Dendritic cell treated with granulocyte-macrophage colony-stimulating factor and Interleukin-4, amounts not matched to agents 40 ng/mL and 50 ng/mL, for 4 days (primary cell): Measurements from ENCODE around the gene HENMT1.

ENCODE experiments used
- H3K27ac Mint-ChIP-seq: one replicate; pipeline ENCODE4 v1.8.0; 2022; ENCODE audit warnings: mild to moderate bottlenecking, mixed read lengths
- H3K27me3 Mint-ChIP-seq: one replicate; pipeline ENCODE4 v1.8.0; 2022; ENCODE audit warnings: mild to moderate bottlenecking, mixed read lengths
- H3K36me3 Mint-ChIP-seq: one replicate; pipeline ENCODE4 v1.8.0; 2022; ENCODE audit warnings: low read depth, mixed read lengths
- H3K4me1 Mint-ChIP-seq: one replicate; pipeline ENCODE4 v1.8.0; 2022; ENCODE audit warnings: low read depth, mixed read lengths
- H3K4me3 Mint-ChIP-seq: one replicate; pipeline ENCODE4 v1.8.0; 2022; ENCODE audit warnings: mild to moderate bottlenecking, moderate library complexity, mixed read lengths
- H3K9me3 Mint-ChIP-seq: one replicate; pipeline ENCODE4 v1.8.0; 2022; ENCODE audit warnings: mixed read lengths
- intact Hi-C: fragments of 100-400 bp; cut with micrococcal nuclease; formaldehyde crosslinking; loops from one replicate; pipeline ENCODE4 v1.15.0; 2022

HENMT1 gene

GRCh38 chr1:108627951-108628350, 32.9 kb downstream of the HENMT1 start:
- no peak overlapping the region for H3K4me3 Mint-ChIP-seq
- peaks cover 12% of the 10 kb centered on the region for H3K4me1 Mint-ChIP-seq
- intact Hi-C loops: no loop called here
- H3K27ac Mint-ChIP-seq: no peak overlapping the region
- H3K36me3 Mint-ChIP-seq: peaks cover 77% of the 10 kb centered on the region
- no peaks in the 10 kb centered on the region for H3K27me3 Mint-ChIP-seq
- no peaks in the 10 kb centered on the region for H3K9me3 Mint-ChIP-seq

GRCh38 chr1:108627256-108627655, 33.6 kb downstream of the HENMT1 start:
- intact Hi-C loops: no loop called here
- H3K27ac Mint-ChIP-seq: no peak overlapping the region
- H3K27me3 Mint-ChIP-seq: no peaks in the 10 kb centered on the region
- H3K9me3 Mint-ChIP-seq: no peaks in the 10 kb centered on the region
- H3K4me1 Mint-ChIP-seq: peaks cover 12% of the 10 kb centered on the region
- H3K36me3 Mint-ChIP-seq: peaks cover 77% of the 10 kb centered on the region
- H3K4me3 Mint-ChIP-seq: no peak overlapping the region

GRCh38 chr1:108624069-108624468, 36.8 kb downstream of the HENMT1 start:
- intact Hi-C loops: no loop called here
- peaks cover 74% of the 10 kb centered on the region for H3K36me3 Mint-ChIP-seq
- no peaks in the 10 kb centered on the region for H3K27me3 Mint-ChIP-seq
- no peaks in the 10 kb centered on the region for H3K9me3 Mint-ChIP-seq
- peaks cover 12% of the 10 kb centered on the region for H3K4me1 Mint-ChIP-seq
- no peak overlapping the region for H3K4me3 Mint-ChIP-seq
- H3K27ac Mint-ChIP-seq: no peak overlapping the region

GRCh38 chr1:108617724-108618056, 43.2 kb downstream of the HENMT1 start:
- Mint-ChIP-seq H3K27me3 (no peaks in the 10 kb centered on the region), H3K27ac (no peak overlapping the region), H3K36me3 (peaks cover 27% of the 10 kb centered on the region)

GRCh38 chr1:108617008-108617723, 43.7 kb downstream of the HENMT1 start:
- Mint-ChIP-seq H3K4me1 (no peaks in the 10 kb centered on the region), H3K9me3 (no peaks in the 10 kb centered on the region), H3K36me3 (peaks cover 22% of the 10 kb centered on the region), H3K4me3 (no peak overlapping the region), H3K27ac (no peak overlapping the region), H3K27me3 (no peaks in the 10 kb centered on the region)
- intact Hi-C loops: no loop called here

More at GRCh38 chr1:108617724-108618056, 43.2 kb downstream of the HENMT1 start:
- intact Hi-C loops: no loop called here
- Mint-ChIP-seq H3K9me3 (no peaks in the 10 kb centered on the region), H3K4me1 (no peaks in the 10 kb centered on the region), H3K4me3 (no peak overlapping the region)

- no peaks in the 10 kb centered on the region for H3K9me3 Mint-ChIP-seq
- no peaks in the 10 kb centered on the region for H3K4me1 Mint-ChIP-seq
- H3K36me3 Mint-ChIP-seq: peaks cover 13% of the 10 kb centered on the region
- H3K4me3 Mint-ChIP-seq: no peak overlapping the region
- no peaks in the 10 kb centered on the region for H3K27me3 Mint-ChIP-seq
- intact Hi-C loops: loop anchor here (2.0 kb wide), 1 partner anchor 19 kb away; no protein-coding TSS in a partner anchor
- H3K27ac Mint-ChIP-seq: no peak overlapping the region
These were observed 45.3 kb downstream of the HENMT1 start for GRCh38 chr1:108615544-108615943.

GRCh38 chr1:108612496-108612895, 48.4 kb downstream of the HENMT1 start:
- no peak overlapping the region for H3K4me3 Mint-ChIP-seq
- H3K9me3 Mint-ChIP-seq: no peaks in the 10 kb centered on the region
- intact Hi-C loops: no loop called here

GRCh38 chr1:108611984-108612383, 48.9 kb downstream of the HENMT1 start:
- H3K27me3 Mint-ChIP-seq: no peaks in the 10 kb centered on the region
- no peak overlapping the region for H3K4me3 Mint-ChIP-seq
- no peak overlapping the region for H3K27ac Mint-ChIP-seq
- intact Hi-C loops: no loop called here
- no peaks in the 10 kb centered on the region for H3K9me3 Mint-ChIP-seq
- peaks cover 43% of the 10 kb centered on the region for H3K36me3 Mint-ChIP-seq
- no peaks in the 10 kb centered on the region for H3K4me1 Mint-ChIP-seq

More at GRCh38 chr1:108612496-108612895, 48.4 kb downstream of the HENMT1 start:
- H3K27me3 Mint-ChIP-seq: no peaks in the 10 kb centered on the region
- H3K36me3 Mint-ChIP-seq: peaks cover 38% of the 10 kb centered on the region
- no peaks in the 10 kb centered on the region for H3K4me1 Mint-ChIP-seq
- H3K27ac Mint-ChIP-seq: no peak overlapping the region

- no peak overlapping the region for H3K4me3 Mint-ChIP-seq
- H3K27me3 Mint-ChIP-seq: no peaks in the 10 kb centered on the region
- H3K9me3 Mint-ChIP-seq: no peaks in the 10 kb centered on the region
- H3K4me1 Mint-ChIP-seq: no peaks in the 10 kb centered on the region
- no peak overlapping the region for H3K27ac Mint-ChIP-seq
- H3K36me3 Mint-ChIP-seq: peaks cover 51% of the 10 kb centered on the region
- intact Hi-C loops: no loop called here
These were observed 50.8 kb downstream of the HENMT1 start for GRCh38 chr1:108610073-108610472.

GRCh38 chr1:108609483-108610049, 51.3 kb downstream of the HENMT1 start:
- H3K27me3 Mint-ChIP-seq: no peaks in the 10 kb centered on the region
- intact Hi-C loops: no loop called here
- H3K9me3 Mint-ChIP-seq: no peaks in the 10 kb centered on the region
- peaks cover 51% of the 10 kb centered on the region for H3K36me3 Mint-ChIP-seq
- H3K4me3 Mint-ChIP-seq: no peak overlapping the region
- H3K4me1 Mint-ChIP-seq: no peaks in the 10 kb centered on the region
- H3K27ac Mint-ChIP-seq: no peak overlapping the region

- intact Hi-C loops: no loop called here
- H3K4me3 Mint-ChIP-seq: no peak overlapping the region
- H3K27me3 Mint-ChIP-seq: no peaks in the 10 kb centered on the region
- H3K9me3 Mint-ChIP-seq: no peaks in the 10 kb centered on the region
- H3K27ac Mint-ChIP-seq: no peak overlapping the region
- H3K4me1 Mint-ChIP-seq: no peaks in the 10 kb centered on the region
- peaks cover 51% of the 10 kb centered on the region for H3K36me3 Mint-ChIP-seq
These were observed 54.4 kb downstream of the HENMT1 start for GRCh38 chr1:108606478-108606877.

- H3K36me3 Mint-ChIP-seq: peaks cover 51% of the 10 kb centered on the region
- H3K27me3 Mint-ChIP-seq: no peaks in the 10 kb centered on the region
- H3K4me3 Mint-ChIP-seq: no peak overlapping the region
- H3K27ac Mint-ChIP-seq: no peak overlapping the region
- intact Hi-C loops: no loop called here
- H3K9me3 Mint-ChIP-seq: no peaks in the 10 kb centered on the region
- H3K4me1 Mint-ChIP-seq: no peaks in the 10 kb centered on the region
These were observed 55.3 kb downstream of the HENMT1 start for GRCh38 chr1:108605633-108606032.

- Mint-ChIP-seq H3K9me3 (no peaks in the 10 kb centered on the region), H3K4me1 (no peaks in the 10 kb centered on the region), H3K27me3 (no peaks in the 10 kb centered on the region), H3K36me3 (peaks cover 30% of the 10 kb centered on the region), H3K4me3 (no peak overlapping the region), H3K27ac (no peak overlapping the region)
- intact Hi-C loops: no loop called here
These were observed 59.0 kb downstream of the HENMT1 start for GRCh38 chr1:108601708-108602410.

- intact Hi-C loops: no loop called here
- H3K9me3 Mint-ChIP-seq: no peaks in the 10 kb centered on the region
- no peak overlapping the region for H3K4me3 Mint-ChIP-seq
- peaks cover 24% of the 10 kb centered on the region for H3K36me3 Mint-ChIP-seq
- H3K27me3 Mint-ChIP-seq: no peaks in the 10 kb centered on the region
- no peak overlapping the region for H3K27ac Mint-ChIP-seq
- peaks cover 5% of the 10 kb centered on the region for H3K4me1 Mint-ChIP-seq
These were observed 60.4 kb downstream of the HENMT1 start for GRCh38 chr1:108600504-108600903.
